H1 (cell line): ENCODE results near the gene PGM1. TPM values are rescaled to one million over a fixed set of nuclear protein-coding genes. Genes with fewer than 3 reads are reported as not detected.

Source experiments
- CTCF ChIP-seq, 3 experiments: IDR thresholded peaks; 1 replicate in 2 of 3; 2 replicates in 1 of 3; pipeline versions ENCODE4 v1.5.1 to v1.6.1; 2011; ENCODE audit warnings: low read length in 3 of 3, mild to moderate bottlenecking in 3 of 3, inconsistent platforms in 2 of 3, low read depth in 1 of 3, moderate library complexity in 1 of 3; ENCODE audit not compliant: insufficient read depth in 1 of 3; ENCODE audit errors: control extremely low read depth in 1 of 3
- GTF2F1 ChIP-seq: IDR thresholded peaks from 2 replicates; pipeline ENCODE4 v1.6.1; 2012; ENCODE audit warnings: low read depth, low read length, improper control_type of control experiment, borderline replicate concordance
- HDAC6 ChIP-seq: IDR thresholded peaks from one replicate; pipeline ENCODE4 v1.7.1; 2012; ENCODE audit warnings: low read depth, mild to moderate bottlenecking, inconsistent platforms, low read length, moderate library complexity
- SIRT6 ChIP-seq: IDR thresholded peaks from one replicate; pipeline ENCODE4 v1.7.1; 2012; ENCODE audit warnings: low read length, inconsistent platforms
- polyA plus RNA-seq, 7 experiments: library from polyadenylated mRNA; depleted of rRNA in 3 of 7; stranded (reverse) in 5 of 7; unstranded in 2 of 7; fragments of >200 nt in 5 of 7; fragments of 200-250 nt in 2 of 7; gene quantifications; 1 replicate in 5 of 7; 2 replicates in 1 of 7; 4 replicates in 1 of 7; pipeline versions ENCODE4 v1.2.1 to v1.2.3, GENCODE V29; 2011 to 2013; ENCODE audit warnings: missing spikeins in 2 of 7, mixed read lengths in 2 of 7
- total RNA-seq: library from RNA; stranded (reverse); fragmentation: NEBNext Ultra II Directional; extraction: Animal tissue kit (Norgen Biotek cat#: 25700); gene quantifications from 2 replicates; pipeline ENCODE4 v1.2.1, GENCODE V29; 2021
- TF ChIP-seq, protein P1 (sequence below): fragments of 300-600 bp; sonication (generic); IDR thresholded peaks from 2 replicates; pipeline ENCODE4 v1.7.1; 2012; ENCODE audit warnings: low read length, moderate library complexity, mild to moderate bottlenecking, inconsistent platforms; ENCODE audit not compliant: insufficient replicate concordance

Gene PGM1
- total and polyA plus RNA-seq, 2 of the 8 experiments (the other 6 are each of a cell fraction or from before 2014, with no cell fraction given): 33.0 to 65.4 TPM

DNA sequence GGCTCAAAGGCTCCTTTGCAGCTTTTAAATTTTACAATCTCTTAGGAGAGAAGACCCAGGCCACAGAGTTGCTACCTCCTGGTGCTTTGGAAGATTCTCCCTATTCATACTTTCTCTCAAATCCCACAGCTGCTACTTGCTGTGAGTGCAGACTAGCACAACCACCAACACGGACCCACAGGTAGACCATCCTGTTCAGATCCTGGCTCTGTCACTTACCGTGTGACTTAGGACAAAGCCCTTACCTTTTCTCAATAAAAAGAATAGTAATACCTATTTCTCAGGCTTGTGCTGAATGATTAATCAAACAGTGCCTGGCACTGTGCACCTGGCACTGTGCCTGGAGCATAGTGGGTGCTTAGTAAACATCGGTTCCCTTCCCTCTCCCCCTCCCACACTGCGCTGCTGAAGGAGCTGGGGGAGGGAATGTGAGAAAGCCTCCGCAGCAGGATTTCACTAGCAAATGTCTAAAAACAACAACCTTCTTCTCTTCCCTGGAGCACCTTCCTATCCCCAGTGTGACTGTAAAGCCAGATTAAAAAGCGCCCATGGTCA, 81.7 kb downstream of the PGM1 start (continued):
- TF ChIP-seq, protein P1, sequence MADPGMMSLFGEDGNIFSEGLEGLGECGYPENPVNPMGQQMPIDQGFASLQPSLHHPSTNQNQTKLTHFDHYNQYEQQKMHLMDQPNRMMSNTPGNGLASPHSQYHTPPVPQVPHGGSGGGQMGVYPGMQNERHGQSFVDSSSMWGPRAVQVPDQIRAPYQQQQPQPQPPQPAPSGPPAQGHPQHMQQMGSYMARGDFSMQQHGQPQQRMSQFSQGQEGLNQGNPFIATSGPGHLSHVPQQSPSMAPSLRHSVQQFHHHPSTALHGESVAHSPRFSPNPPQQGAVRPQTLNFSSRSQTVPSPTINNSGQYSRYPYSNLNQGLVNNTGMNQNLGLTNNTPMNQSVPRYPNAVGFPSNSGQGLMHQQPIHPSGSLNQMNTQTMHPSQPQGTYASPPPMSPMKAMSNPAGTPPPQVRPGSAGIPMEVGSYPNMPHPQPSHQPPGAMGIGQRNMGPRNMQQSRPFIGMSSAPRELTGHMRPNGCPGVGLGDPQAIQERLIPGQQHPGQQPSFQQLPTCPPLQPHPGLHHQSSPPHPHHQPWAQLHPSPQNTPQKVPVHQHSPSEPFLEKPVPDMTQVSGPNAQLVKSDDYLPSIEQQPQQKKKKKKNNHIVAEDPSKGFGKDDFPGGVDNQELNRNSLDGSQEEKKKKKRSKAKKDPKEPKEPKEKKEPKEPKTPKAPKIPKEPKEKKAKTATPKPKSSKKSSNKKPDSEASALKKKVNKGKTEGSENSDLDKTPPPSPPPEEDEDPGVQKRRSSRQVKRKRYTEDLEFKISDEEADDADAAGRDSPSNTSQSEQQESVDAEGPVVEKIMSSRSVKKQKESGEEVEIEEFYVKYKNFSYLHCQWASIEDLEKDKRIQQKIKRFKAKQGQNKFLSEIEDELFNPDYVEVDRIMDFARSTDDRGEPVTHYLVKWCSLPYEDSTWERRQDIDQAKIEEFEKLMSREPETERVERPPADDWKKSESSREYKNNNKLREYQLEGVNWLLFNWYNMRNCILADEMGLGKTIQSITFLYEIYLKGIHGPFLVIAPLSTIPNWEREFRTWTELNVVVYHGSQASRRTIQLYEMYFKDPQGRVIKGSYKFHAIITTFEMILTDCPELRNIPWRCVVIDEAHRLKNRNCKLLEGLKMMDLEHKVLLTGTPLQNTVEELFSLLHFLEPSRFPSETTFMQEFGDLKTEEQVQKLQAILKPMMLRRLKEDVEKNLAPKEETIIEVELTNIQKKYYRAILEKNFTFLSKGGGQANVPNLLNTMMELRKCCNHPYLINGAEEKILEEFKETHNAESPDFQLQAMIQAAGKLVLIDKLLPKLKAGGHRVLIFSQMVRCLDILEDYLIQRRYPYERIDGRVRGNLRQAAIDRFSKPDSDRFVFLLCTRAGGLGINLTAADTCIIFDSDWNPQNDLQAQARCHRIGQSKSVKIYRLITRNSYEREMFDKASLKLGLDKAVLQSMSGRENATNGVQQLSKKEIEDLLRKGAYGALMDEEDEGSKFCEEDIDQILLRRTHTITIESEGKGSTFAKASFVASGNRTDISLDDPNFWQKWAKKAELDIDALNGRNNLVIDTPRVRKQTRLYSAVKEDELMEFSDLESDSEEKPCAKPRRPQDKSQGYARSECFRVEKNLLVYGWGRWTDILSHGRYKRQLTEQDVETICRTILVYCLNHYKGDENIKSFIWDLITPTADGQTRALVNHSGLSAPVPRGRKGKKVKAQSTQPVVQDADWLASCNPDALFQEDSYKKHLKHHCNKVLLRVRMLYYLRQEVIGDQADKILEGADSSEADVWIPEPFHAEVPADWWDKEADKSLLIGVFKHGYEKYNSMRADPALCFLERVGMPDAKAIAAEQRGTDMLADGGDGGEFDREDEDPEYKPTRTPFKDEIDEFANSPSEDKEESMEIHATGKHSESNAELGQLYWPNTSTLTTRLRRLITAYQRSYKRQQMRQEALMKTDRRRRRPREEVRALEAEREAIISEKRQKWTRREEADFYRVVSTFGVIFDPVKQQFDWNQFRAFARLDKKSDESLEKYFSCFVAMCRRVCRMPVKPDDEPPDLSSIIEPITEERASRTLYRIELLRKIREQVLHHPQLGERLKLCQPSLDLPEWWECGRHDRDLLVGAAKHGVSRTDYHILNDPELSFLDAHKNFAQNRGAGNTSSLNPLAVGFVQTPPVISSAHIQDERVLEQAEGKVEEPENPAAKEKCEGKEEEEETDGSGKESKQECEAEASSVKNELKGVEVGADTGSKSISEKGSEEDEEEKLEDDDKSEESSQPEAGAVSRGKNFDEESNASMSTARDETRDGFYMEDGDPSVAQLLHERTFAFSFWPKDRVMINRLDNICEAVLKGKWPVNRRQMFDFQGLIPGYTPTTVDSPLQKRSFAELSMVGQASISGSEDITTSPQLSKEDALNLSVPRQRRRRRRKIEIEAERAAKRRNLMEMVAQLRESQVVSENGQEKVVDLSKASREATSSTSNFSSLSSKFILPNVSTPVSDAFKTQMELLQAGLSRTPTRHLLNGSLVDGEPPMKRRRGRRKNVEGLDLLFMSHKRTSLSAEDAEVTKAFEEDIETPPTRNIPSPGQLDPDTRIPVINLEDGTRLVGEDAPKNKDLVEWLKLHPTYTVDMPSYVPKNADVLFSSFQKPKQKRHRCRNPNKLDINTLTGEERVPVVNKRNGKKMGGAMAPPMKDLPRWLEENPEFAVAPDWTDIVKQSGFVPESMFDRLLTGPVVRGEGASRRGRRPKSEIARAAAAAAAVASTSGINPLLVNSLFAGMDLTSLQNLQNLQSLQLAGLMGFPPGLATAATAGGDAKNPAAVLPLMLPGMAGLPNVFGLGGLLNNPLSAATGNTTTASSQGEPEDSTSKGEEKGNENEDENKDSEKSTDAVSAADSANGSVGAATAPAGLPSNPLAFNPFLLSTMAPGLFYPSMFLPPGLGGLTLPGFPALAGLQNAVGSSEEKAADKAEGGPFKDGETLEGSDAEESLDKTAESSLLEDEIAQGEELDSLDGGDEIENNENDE: no peak
- TF ChIP-seq GTF2F1: no peak
- no peak for TF ChIP-seq HDAC6
- no peak for TF ChIP-seq SIRT6
- TF ChIP-seq CTCF (IDR thresholded peaks at IDR 0.05; ENCODE audit: control extremely low read depth in 1 of 3, insufficient read depth in 1 of 3, low read depth in 1 of 3, low read length in 3 of 3): no peak
